HEK293 (cell line): ENCODE measurements around the gene MAPK14.

Experiments used
- CTCF ChIA-PET: fragments of 350-600 bp; formaldehyde crosslinking; extraction: SDS; loops from one replicate; lab custom pipeline; 2021; ENCODE audit warnings: antibody characterized with exemption; lab: Yijun Ruan, JAX
- POLR2A ChIA-PET: fragments of 300-600 bp; formaldehyde crosslinking; extraction: SDS; loops from one replicate; lab custom pipeline; 2020; ENCODE audit warnings: antibody characterized with exemption, inconsistent platforms; lab: Yijun Ruan, JAX
- H3K27ac ChIP-seq: fragments of 200-500 bp; sonication (Bioruptor generic); 2 replicates; pipeline ENCODE4 v1.5.1; 2014; ENCODE audit warnings: low read depth, low read length, control low read depth, inconsistent platforms; ENCODE audit errors: extremely low read depth
- H3K36me3 ChIP-seq, 2 experiments: fragments of 200-500 bp in 1 of 2; sonication (Bioruptor generic) in 1 of 2; 1 replicate in 1 of 2; 2 replicates in 1 of 2; pipeline ENCODE4 v1.5.1; 2014 to 2017; ENCODE audit warnings: inconsistent platforms in 2 of 2, low read length in 2 of 2; ENCODE audit not compliant: control insufficient read depth in 2 of 2, insufficient read depth in 1 of 2
- H3K4me1 ChIP-seq: fragments of 200-500 bp; sonication (Bioruptor generic); 2 replicates; pipeline ENCODE4 v1.5.1; 2014; ENCODE audit warnings: mild to moderate bottlenecking, low read length, inconsistent platforms; ENCODE audit not compliant: control insufficient read depth, insufficient read depth
- H3K4me3 ChIP-seq: 2 replicates; pipeline ENCODE4 v1.5.1; 2011; ENCODE audit warnings: low read depth, mild to moderate bottlenecking, control low read depth, low read length, moderate library complexity
- H3K9me3 ChIP-seq: fragments of 200-500 bp; sonication (Bioruptor generic); 2 replicates; pipeline ENCODE4 v1.5.1; 2014; ENCODE audit warnings: low read depth, low read length, inconsistent platforms; ENCODE audit not compliant: control insufficient read depth, insufficient read depth
- EGR2 ChIP-seq: fragments of 450-650 bp; formaldehyde crosslinking; IDR thresholded peaks from 2 replicates; pipeline ENCODE4 v1.5.1; 2016; ENCODE audit warnings: low read depth, missing biosample characterization, missing genetic modification characterization
- OSR2 ChIP-seq: fragments of 450-650 bp; formaldehyde crosslinking; IDR thresholded peaks from 2 replicates; pipeline ENCODE4 v1.5.1; 2016; ENCODE audit warnings: missing biosample characterization, missing genetic modification characterization
- SCRT1 ChIP-seq: fragments of 450-650 bp; formaldehyde crosslinking; IDR thresholded peaks from 2 replicates; pipeline ENCODE4 v1.5.1; 2016; ENCODE audit warnings: missing biosample characterization, missing genetic modification characterization, borderline replicate concordance
- ZFHX2 ChIP-seq: fragments of 450-650 bp; formaldehyde crosslinking; conservative IDR thresholded peaks from 2 replicates; pipeline ENCODE4 v1.5.1; 2016; ENCODE audit warnings: missing biosample characterization, missing genetic modification characterization
- ZNF157 ChIP-seq: fragments of 450-650 bp; formaldehyde crosslinking; IDR thresholded peaks from 2 replicates; pipeline ENCODE4 v1.5.1; 2016; ENCODE audit warnings: missing biosample characterization, missing genetic modification characterization
- ZNF202 ChIP-seq: fragments of 450-650 bp; formaldehyde crosslinking; IDR thresholded peaks from 2 replicates; pipeline ENCODE4 v1.5.1; 2016; ENCODE audit warnings: missing biosample characterization, missing genetic modification characterization, borderline replicate concordance
- ZNF324 ChIP-seq: fragments of 450-650 bp; formaldehyde crosslinking; IDR thresholded peaks from 2 replicates; pipeline ENCODE4 v1.5.1; 2016; ENCODE audit warnings: missing biosample characterization, missing genetic modification characterization
- ZNF433 ChIP-seq: fragments of 450-650 bp; formaldehyde crosslinking; IDR thresholded peaks from 2 replicates; pipeline ENCODE4 v1.5.1; 2016; ENCODE audit warnings: missing biosample characterization, missing genetic modification characterization, low read depth
- ZNF488 ChIP-seq: fragments of 450-650 bp; formaldehyde crosslinking; IDR thresholded peaks from 2 replicates; pipeline ENCODE4 v1.5.1; 2016; ENCODE audit warnings: missing biosample characterization, missing genetic modification characterization
- ZNF518A ChIP-seq: fragments of 450-650 bp; formaldehyde crosslinking; conservative IDR thresholded peaks from 2 replicates; pipeline ENCODE4 v1.5.1; 2016; ENCODE audit warnings: low read depth, missing biosample characterization, missing genetic modification characterization
- ZNF621 ChIP-seq: fragments of 450-650 bp; formaldehyde crosslinking; IDR thresholded peaks from 2 replicates; pipeline ENCODE4 v1.5.1; 2017; ENCODE audit warnings: missing biosample characterization, missing genetic modification characterization
- ZNF692 ChIP-seq: fragments of 450-650 bp; formaldehyde crosslinking; IDR thresholded peaks from 2 replicates; pipeline ENCODE4 v1.5.1; 2016; ENCODE audit warnings: missing biosample characterization, missing genetic modification characterization
- ZNF768 ChIP-seq: fragments of 450-650 bp; formaldehyde crosslinking; IDR thresholded peaks from 2 replicates; pipeline ENCODE4 v1.5.1; 2018; ENCODE audit warnings: missing biosample characterization, mild to moderate bottlenecking, missing genetic modification characterization
- ZSCAN18 ChIP-seq: fragments of 450-650 bp; formaldehyde crosslinking; IDR thresholded peaks from 2 replicates; pipeline ENCODE4 v1.5.1; 2016; ENCODE audit warnings: missing biosample characterization, missing genetic modification characterization
- ZXDB ChIP-seq: fragments of 450-650 bp; formaldehyde crosslinking; IDR thresholded peaks from 2 replicates; pipeline ENCODE4 v1.5.1; 2016; ENCODE audit warnings: missing biosample characterization, missing genetic modification characterization

MAPK14 gene

GRCh38 chr6:36050305-36050704 lies 22.7 kb downstream of the MAPK14 start:
- POLR2A ChIA-PET, result no interaction called here
- H3K36me3 ChIP-seq, result peaks cover 0 to 6% of the 10 kb centered on the region in 2 experiments; a peak in 1 of 3 replicates
- TF ChIP-seq ZNF692 (tag by site-specific recombination), result no peak
- TF ChIP-seq SCRT1 (tag by site-specific recombination), result no peak
- TF ChIP-seq ZNF621 (tag by site-specific recombination), result no peak
- TF ChIP-seq ZNF488 (tag by site-specific recombination), result no peak
- no peak for TF ChIP-seq ZXDB (tag by site-specific recombination)
- no peak for TF ChIP-seq ZNF324 (tag by site-specific recombination)
- TF ChIP-seq ZSCAN18, result no peak
- TF ChIP-seq OSR2, result no peak
- TF ChIP-seq ZNF433 (tag by site-specific recombination), result no peak
- TF ChIP-seq ZNF157 (tag by site-specific recombination), result no peak
- TF ChIP-seq ZNF768 (tag by site-specific recombination), result no peak
- no peak for TF ChIP-seq ZNF202 (tag by site-specific recombination)
- H3K27ac ChIP-seq, result no peak overlapping the region
- H3K4me3 ChIP-seq, result no peak overlapping the region
- H3K4me1 ChIP-seq, result peaks cover 12% of the 10 kb centered on the region; the same call in 1 of the 2 replicates
- CTCF ChIA-PET, result interaction anchor here (2.0 kb wide), 1 partner anchor 44 kb away, joined by 9 read pairs; no protein-coding TSS in a partner anchor
- H3K9me3 ChIP-seq, result no peaks in the 10 kb centered on the region

- Histone ChIP-seq H3K27ac (no peak overlapping the region), H3K36me3 (peaks cover 0 to 7% of the 10 kb centered on the region in 2 experiments; a peak in 1 of 3 replicates), H3K9me3 (no peaks in the 10 kb centered on the region), H3K4me1 (peaks cover 12% of the 10 kb centered on the region; the same call in 1 of the 2 replicates), H3K4me3 (no peak overlapping the region)
- CTCF ChIA-PET, result interaction anchor here (1.0 to 2.0 kb wide), 2 partner anchors 23 to 44 kb away, joined by 4 to 9 read pairs; partner anchors contain the start of gene MAPK14
- POLR2A ChIA-PET, result interaction anchor here (0.8 kb wide), 1 partner anchor 23 kb away, joined by 5 read pairs; the partner anchor contains the start of gene MAPK14
- peak; percentile 80 for TF ChIP-seq ZFHX2 (tag by site-specific recombination)
- peak; percentile 78 for TF ChIP-seq EGR2 (tag by site-specific recombination)
- TF ChIP-seq ZNF518A (tag by site-specific recombination), result no peak
Observed at GRCh38 chr6:36050947-36051710, 23.5 kb downstream of the MAPK14 start.
